Activated CD8-positive, alpha-beta T cell treated with anti-CD3 and anti-CD28 coated beads, Interleukin-2, amount 10 ng/mL, durations not matched to agents 7 days and 5 days (primary cell): Measurements from ENCODE around the gene FH. TPM values are rescaled to one million over a fixed set of nuclear protein-coding genes. Genes with fewer than 3 reads are reported as not detected.
A peak's percentile ranks its signal among the peaks of the same experiment; 100 is the strongest.

Source experiments
- ATAC-seq: fragments of 150-1000 bp; cut with Tn5 transposase; one replicate; pipeline ENCODE4 v1.10.0; 2021; ENCODE audit warnings: moderate library complexity
- CTCF ChIA-PET: fragments of 350-600 bp; sonication (Branson Sonifier 250); formaldehyde crosslinking; loops from one replicate; lab custom pipeline; 2021; ENCODE audit warnings: antibody characterized with exemption; lab: Charles Lee
- POLR2A ChIA-PET: fragments of 350-600 bp; sonication (Branson Sonifier 250); formaldehyde crosslinking; loops from one replicate; lab custom pipeline; 2021; ENCODE audit warnings: antibody characterized with exemption; lab: Charles Lee
- DNase-seq: peaks from one replicate; pipeline ENCODE4 v3.0.0-alpha.2; 2020
- H3K27ac Mint-ChIP-seq: one replicate; pipeline ENCODE4 v1.8.0; 2021; ENCODE audit warnings: mild to moderate bottlenecking, mixed read lengths
- H3K27me3 Mint-ChIP-seq: one replicate; pipeline ENCODE4 v1.8.0; 2021; ENCODE audit warnings: low read depth, mixed read lengths
- H3K36me3 Mint-ChIP-seq: one replicate; pipeline ENCODE4 v1.8.0; 2021; ENCODE audit warnings: low read depth, mixed read lengths
- H3K4me1 Mint-ChIP-seq: one replicate; pipeline ENCODE4 v1.8.0; 2021; ENCODE audit warnings: low read depth, mixed read lengths
- H3K4me3 Mint-ChIP-seq: one replicate; pipeline ENCODE4 v1.8.0; 2021; ENCODE audit warnings: mild to moderate bottlenecking, mixed read lengths
- H3K9me3 Mint-ChIP-seq: one replicate; pipeline ENCODE4 v1.8.0; 2022; ENCODE audit warnings: mixed read lengths; ENCODE audit not compliant: insufficient read depth
- total RNA-seq, 2 experiments: library from RNA; stranded (reverse); gene quantifications; one replicate each; pipeline ENCODE4 v1.2.3, GENCODE V29; 2021

FH gene
- total RNA-seq, 2 experiments from 2014 or later: 75.9 to 78.3 TPM

DNA sequence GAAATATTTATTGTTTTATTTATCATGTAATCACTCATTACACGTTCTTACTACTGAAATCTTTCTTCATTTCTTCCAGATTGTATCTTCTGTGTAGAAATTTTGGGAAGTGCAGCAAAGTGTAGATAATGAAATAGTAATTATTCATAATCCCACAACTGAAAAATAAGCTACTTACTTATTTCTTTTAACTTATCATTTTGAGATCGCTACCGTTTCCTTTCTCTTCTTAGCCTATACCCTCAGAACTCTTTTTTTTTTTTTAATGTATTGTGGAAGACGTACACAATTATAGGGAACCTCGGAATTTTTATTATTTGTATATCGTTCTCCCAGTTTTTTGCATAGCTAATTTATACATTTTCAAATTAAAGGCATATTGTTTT, 518 bp upstream of the FH start:
- no peak overlapping the region for H3K4me3 Mint-ChIP-seq

DNA sequence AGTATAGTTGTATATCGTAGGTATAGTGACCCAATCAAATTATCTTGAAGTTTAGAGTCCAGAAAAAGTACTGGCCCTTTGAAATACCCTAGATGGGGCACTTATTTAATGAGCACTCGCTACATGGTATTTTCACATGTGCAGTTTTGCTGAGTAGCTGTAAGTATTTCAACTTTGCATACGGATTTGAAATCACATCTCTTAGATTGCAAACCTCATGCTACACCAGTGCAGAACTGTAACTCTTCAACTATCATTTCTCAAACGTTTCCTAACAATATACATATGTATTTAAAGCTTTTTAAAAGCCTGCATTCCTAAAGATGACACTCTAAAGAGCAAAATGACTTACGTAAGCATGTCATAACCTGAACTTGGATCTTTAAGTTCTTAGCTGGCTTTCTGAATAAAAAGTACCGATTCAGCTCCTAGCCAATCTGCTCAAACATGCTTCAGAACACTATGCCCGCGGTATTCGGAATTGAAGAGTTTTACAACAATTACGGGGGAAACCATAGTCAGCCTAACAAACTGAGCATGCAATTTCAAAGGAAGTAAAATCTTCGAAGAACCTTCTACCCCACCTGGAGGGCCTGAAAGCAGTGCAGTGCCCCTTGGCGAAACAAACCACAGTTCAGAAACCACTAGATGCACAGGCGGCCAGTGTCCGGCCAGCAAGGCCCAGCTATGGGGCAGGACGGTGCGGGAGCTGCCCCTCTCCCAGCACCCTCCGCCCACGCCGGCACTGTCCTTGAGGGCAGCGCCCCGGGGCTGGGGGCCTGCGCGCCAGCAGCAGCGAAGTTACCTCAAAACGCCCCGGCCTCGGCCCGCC, 863 bp downstream of the FH start:
- Mint-ChIP-seq H3K27me3 (peaks cover 18% of the 10 kb centered on the region), H3K27ac (peak overlapping the region; percentile 85), H3K4me1 (peaks cover 21% of the 10 kb centered on the region), H3K4me3 (peak overlapping the region; percentile 90), H3K9me3 (no peaks in the 10 kb centered on the region), H3K36me3 (peaks cover 23% of the 10 kb centered on the region)
- DNase-seq: peak; percentile 26
- no peak for ATAC-seq
- CTCF ChIA-PET: interaction anchor here (1.0 to 2.3 kb wide), 6 partner anchors 10 to 495 kb away, joined by 3 to 11 read pairs (median 4); partner anchors contain the start of gene KMO
- POLR2A ChIA-PET: interaction anchor here (0.8 to 1.1 kb wide), 2 partner anchors 10 to 15 kb away, joined by 3 to 4 read pairs; no protein-coding TSS in a partner anchor

More for the DNA sequence above, 518 bp upstream of the FH start:
- ChIA-PET CTCF (interaction anchor here (1.0 to 2.3 kb wide), 5 partner anchors 11 to 494 kb away, joined by 3 to 11 read pairs (median 5); partner anchors contain the start of gene KMO), POLR2A (interaction anchor here (0.6 to 1.1 kb wide), 4 partner anchors 12 to 561 kb away, joined by 3 to 6 read pairs (median 3); partner anchors contain the start of genes CHML and OPN3)
- DNase-seq: no peak
- peaks cover 17% of the 10 kb centered on the region for H3K4me1 Mint-ChIP-seq
- ATAC-seq: no peak
- no peaks in the 10 kb centered on the region for H3K9me3 Mint-ChIP-seq
- H3K36me3 Mint-ChIP-seq: peaks cover 13% of the 10 kb centered on the region
- no peak overlapping the region for H3K27ac Mint-ChIP-seq
- H3K27me3 Mint-ChIP-seq: peaks cover 29% of the 10 kb centered on the region

DNA sequence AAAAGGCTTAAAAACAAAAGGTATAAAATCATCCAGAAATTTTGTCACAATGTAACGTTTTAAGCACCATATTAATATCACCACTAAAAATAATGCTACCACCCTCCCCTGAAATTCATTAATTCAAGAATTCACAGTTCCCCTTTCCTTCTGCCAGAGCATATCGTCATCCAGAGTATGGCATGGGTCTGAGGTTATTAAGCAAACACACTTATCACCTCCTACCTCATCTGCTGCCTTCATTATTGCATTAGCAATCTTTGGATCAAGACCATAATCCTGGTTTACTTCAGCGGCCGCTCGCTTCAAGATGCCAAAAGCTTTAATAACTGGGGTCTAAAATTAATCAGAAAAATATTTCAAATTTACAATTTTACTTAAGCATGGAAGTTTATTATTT, 6.2 kb downstream of the FH start:
- ATAC-seq (no peak), DNase-seq (no peak)
- Mint-ChIP-seq H3K4me1 (peaks cover 17% of the 10 kb centered on the region), H3K36me3 (peaks cover 46% of the 10 kb centered on the region), H3K27ac (no peak overlapping the region), H3K9me3 (no peaks in the 10 kb centered on the region), H3K4me3 (no peak overlapping the region), H3K27me3 (no peaks in the 10 kb centered on the region)
- ChIA-PET POLR2A (no interaction called here), CTCF (no interaction called here)

DNA sequence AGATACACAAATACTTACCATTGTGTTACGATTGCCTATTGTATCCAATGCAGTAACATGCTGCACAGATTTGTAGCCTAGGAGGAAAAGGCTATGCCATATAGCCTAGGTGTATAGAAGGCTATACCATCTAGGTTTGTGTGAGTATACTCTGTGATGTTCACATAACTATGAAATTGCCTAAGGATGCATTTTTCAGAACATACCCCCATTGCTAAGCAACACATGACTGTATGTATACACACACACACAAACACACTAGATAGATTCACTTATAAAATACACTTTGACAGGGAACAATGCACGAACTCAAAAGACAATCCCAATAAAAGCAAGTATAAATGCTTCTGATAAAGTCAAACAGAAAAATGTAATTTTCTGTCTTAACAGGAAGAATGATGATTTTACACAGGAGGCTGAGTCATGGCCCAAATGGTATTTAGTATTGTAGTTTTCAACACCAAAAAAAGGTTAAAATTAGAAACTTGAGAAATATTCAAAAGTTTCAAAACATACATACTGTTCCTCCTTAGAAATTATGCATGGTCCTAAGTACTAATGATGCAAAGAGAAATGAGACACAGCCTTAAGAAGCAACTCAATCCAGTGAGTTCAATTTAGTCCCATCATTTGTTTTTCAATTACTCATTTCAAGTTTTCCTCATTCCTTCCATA, 12.2 kb downstream of the FH start:
- no peak for ATAC-seq
- POLR2A ChIA-PET: no interaction called here
- CTCF ChIA-PET: no interaction called here
- Mint-ChIP-seq H3K27me3 (no peaks in the 10 kb centered on the region), H3K4me1 (no peaks in the 10 kb centered on the region), H3K4me3 (no peak overlapping the region), H3K36me3 (peaks cover 63% of the 10 kb centered on the region), H3K9me3 (no peaks in the 10 kb centered on the region), H3K27ac (no peak overlapping the region)
- no peak for DNase-seq

DNA sequence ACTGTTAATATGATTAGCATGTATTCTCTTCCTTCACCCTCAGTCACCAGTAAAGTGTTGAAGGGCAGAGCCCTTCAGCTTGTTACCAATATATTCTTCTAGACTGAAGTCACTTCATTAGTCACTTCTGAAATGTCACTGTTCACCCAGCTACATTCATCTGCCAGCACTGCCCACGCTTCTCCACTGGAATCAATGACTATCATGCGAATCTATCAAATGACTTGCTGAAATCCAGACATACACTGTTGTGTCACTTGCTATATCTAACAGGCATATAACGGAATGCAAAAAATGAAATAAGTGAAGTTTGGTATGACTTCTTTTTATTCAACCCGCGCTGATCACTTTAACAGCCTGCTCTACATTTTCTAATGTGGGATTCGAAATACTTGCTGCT, 16.1 kb downstream of the FH start:
- no peak overlapping the region for H3K27ac Mint-ChIP-seq
- ATAC-seq: no peak
- H3K27me3 Mint-ChIP-seq: no peaks in the 10 kb centered on the region
- ChIA-PET POLR2A (interaction anchor here (0.7 to 1.6 kb wide), 2 partner anchors 15 to 16 kb away, joined by 3 to 4 read pairs; no protein-coding TSS in a partner anchor), CTCF (interaction anchor here (1.0 to 1.5 kb wide), 2 partner anchors 15 to 18 kb away, joined by 3 to 5 read pairs; no protein-coding TSS in a partner anchor)
- no peaks in the 10 kb centered on the region for H3K9me3 Mint-ChIP-seq
- no peak overlapping the region for H3K4me3 Mint-ChIP-seq
- DNase-seq: no peak
- peaks cover 60% of the 10 kb centered on the region for H3K36me3 Mint-ChIP-seq
- H3K4me1 Mint-ChIP-seq: no peaks in the 10 kb centered on the region

DNA sequence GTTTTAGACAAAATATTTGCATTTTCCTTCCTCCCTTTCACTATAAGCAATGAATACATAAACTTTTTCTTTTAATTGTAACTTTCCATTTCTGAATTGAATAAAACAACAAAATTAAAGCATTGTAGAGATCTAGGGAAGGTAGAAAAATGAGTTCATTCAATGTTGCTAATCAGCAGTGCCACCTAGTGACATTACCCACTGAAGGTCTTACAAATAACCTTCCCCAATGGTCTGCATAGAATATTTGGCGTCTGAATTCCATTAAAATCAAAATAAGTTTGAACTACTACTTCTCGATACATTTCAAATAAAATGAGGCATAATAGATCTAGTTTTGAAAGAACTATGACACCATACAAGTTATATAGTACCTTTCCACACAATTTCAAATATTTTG, 19.6 kb downstream of the FH start:
- DNase-seq (no peak), ATAC-seq (no peak)
- Mint-ChIP-seq H3K9me3 (no peaks in the 10 kb centered on the region), H3K4me1 (no peaks in the 10 kb centered on the region), H3K4me3 (no peak overlapping the region), H3K36me3 (peaks cover 54% of the 10 kb centered on the region), H3K27ac (no peak overlapping the region), H3K27me3 (no peaks in the 10 kb centered on the region)
- ChIA-PET CTCF (no interaction called here), POLR2A (no interaction called here)

DNA sequence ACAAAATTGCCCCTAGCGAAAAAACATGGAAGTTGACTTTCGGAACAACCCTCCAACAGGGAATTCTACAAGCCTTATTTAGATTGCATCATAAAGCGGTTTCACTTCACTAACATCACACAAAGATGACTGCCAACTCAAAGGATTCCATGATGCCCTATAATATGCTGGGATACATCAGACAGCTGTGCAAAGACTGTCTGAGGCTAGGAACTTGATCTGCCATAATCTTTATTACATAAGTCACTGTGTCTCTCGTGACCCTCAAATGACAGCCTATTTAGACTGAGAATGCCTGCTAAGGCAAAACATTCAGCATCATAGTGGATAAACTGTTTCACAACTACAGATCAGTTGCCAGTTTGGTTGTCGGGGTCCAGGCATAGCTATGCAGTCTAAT, 23.8 kb downstream of the FH start:
- H3K4me1 Mint-ChIP-seq: no peaks in the 10 kb centered on the region
- ChIA-PET CTCF (interaction anchor here (0.7 kb wide), 1 partner anchor 16 kb away, joined by 3 read pairs; no protein-coding TSS in a partner anchor), POLR2A (no interaction called here)
- no peak overlapping the region for H3K4me3 Mint-ChIP-seq
- no peaks in the 10 kb centered on the region for H3K9me3 Mint-ChIP-seq
- H3K27me3 Mint-ChIP-seq: no peaks in the 10 kb centered on the region
- ATAC-seq (no peak), DNase-seq (no peak)
- H3K36me3 Mint-ChIP-seq: peaks cover 39% of the 10 kb centered on the region
- no peak overlapping the region for H3K27ac Mint-ChIP-seq

DNA sequence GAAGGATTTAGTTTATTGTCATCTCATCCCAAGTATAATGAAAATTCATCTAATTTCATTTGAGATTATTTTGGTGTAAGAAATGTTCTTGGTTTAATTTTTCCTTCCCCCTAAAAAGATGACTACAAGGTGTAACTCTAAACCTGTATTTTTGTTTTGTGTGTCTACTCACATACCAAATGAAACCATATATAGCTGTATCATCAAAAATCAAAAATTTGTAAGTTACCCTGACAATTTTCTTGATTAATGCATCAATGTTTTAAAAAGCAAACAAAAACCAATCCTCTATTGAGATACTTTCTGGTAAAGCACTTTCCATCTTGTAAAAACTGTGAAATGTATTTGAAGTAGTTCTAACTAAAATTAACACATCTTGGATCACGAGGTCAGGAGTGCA, 30.8 kb downstream of the FH start:
- no peaks in the 10 kb centered on the region for H3K27me3 Mint-ChIP-seq
- no peak overlapping the region for H3K4me3 Mint-ChIP-seq
- no peak for DNase-seq
- ChIA-PET POLR2A (no interaction called here), CTCF (no interaction called here)
- H3K36me3 Mint-ChIP-seq: peaks cover 3% of the 10 kb centered on the region
- no peaks in the 10 kb centered on the region for H3K9me3 Mint-ChIP-seq
- H3K4me1 Mint-ChIP-seq: no peaks in the 10 kb centered on the region
- H3K27ac Mint-ChIP-seq: no peak overlapping the region
- ATAC-seq: no peak

DNA sequence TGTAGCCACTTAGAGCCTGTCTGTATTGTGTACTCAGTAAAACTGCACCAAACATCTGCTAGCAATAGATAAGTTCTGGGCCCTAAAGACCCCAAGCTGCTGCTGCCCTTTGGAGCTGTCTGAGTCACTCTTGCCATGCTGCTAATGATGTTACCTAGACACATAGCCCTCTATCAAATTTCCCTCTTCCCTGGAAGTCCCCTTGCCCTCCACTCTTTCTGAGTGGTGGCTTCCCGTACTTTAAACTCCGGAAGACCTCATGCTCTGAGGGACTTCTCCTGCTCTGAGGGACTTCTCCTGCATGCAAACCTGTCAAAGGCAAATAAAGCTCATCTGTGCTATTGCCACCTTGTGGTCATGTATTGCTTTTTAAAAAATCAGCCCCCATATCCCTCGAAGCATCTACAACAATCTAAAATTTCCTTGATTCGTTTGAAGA, 34.0 kb downstream of the FH start:
- Mint-ChIP-seq H3K9me3 (no peaks in the 10 kb centered on the region), H3K27ac (no peak overlapping the region), H3K4me3 (no peak overlapping the region), H3K4me1 (no peaks in the 10 kb centered on the region), H3K36me3 (no peaks in the 10 kb centered on the region), H3K27me3 (peaks cover under 1% of the 10 kb centered on the region)
- no peak for ATAC-seq
- ChIA-PET CTCF (interaction anchor here (0.8 to 1.7 kb wide), 9 partner anchors 18 to 754 kb away, joined by 3 to 5 read pairs (median 3); partner anchors contain the start of gene EXO1), POLR2A (no interaction called here)
- no peak for DNase-seq

DNA sequence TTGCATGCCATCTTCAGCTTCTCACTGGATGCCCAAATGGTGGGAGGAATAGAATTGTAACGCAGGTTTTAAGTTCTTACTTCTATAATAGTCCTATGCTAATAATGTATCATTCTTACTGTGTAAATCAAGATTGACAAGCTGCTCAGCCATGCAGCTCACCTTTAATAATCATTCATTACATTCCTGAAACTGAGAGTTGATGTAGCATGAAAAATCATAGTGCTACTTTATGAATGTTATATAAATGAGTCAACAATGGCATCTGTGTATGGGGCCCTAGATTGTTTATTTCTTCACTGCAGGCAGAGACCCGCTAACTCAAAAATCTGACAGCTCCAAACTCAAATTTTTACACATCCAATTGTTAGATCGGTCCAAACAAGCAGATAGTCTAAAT, 34.4 kb downstream of the FH start:
- POLR2A ChIA-PET: no interaction called here

DNA sequence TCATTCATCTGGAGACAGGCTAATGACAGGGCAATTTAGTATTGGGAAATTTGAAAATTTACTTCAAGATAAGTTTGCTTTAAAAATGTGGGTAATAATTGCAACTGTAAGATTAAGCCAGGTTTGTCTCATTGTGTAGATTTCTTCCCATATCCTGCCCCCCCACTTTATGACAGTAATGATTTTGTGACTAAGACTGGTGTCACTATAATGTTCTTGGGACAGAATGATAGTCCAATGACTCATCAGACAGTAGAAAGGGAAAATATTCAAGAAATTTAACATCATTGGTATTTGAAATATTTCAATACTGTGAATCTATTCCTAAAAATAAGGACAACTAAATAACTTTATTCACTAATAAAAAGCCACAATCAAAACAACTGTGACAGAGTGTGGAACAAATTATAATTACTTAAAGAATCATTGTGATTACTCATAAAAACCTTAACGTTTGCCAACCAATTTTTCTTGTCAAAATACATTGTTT, 36.7 kb downstream of the FH start:
- H3K4me1 Mint-ChIP-seq: no peaks in the 10 kb centered on the region
- H3K4me3 Mint-ChIP-seq: no peak overlapping the region
- ATAC-seq (no peak), DNase-seq (no peak)
- no peaks in the 10 kb centered on the region for H3K9me3 Mint-ChIP-seq
- no peaks in the 10 kb centered on the region for H3K36me3 Mint-ChIP-seq
- H3K27ac Mint-ChIP-seq: no peak overlapping the region
- peaks cover 4% of the 10 kb centered on the region for H3K27me3 Mint-ChIP-seq
- ChIA-PET CTCF (interaction anchor here (0.7 kb wide), 1 partner anchor 12 kb away, joined by 3 read pairs; no protein-coding TSS in a partner anchor), POLR2A (no interaction called here)

More for the DNA sequence above, 34.4 kb downstream of the FH start:
- no peaks in the 10 kb centered on the region for H3K9me3 Mint-ChIP-seq
- CTCF ChIA-PET: interaction anchor here (0.6 to 1.7 kb wide), 9 partner anchors 19 to 754 kb away, joined by 3 to 5 read pairs (median 3); partner anchors contain the start of gene EXO1
- no peak overlapping the region for H3K27ac Mint-ChIP-seq
- DNase-seq (no peak), ATAC-seq (no peak)
- H3K4me3 Mint-ChIP-seq: no peak overlapping the region
- H3K4me1 Mint-ChIP-seq: no peaks in the 10 kb centered on the region
- no peaks in the 10 kb centered on the region for H3K36me3 Mint-ChIP-seq
- H3K27me3 Mint-ChIP-seq: peaks cover 4% of the 10 kb centered on the region
